NCI-H345 treated with DMSO at 0.1 percent for 48 hours (cell line): ENCODE results near the gene TBC1D24.
"Not testable (repeated sequence)": the region's sequence is repeated elsewhere in the genome, so short reads cannot be mapped to it uniquely, and the experiment has no call there.

Experiments used
- DNase-seq: peaks from one replicate; lab custom pipeline; 2025; ENCODE audit not compliant: unreplicated experiment; lab: John Stamatoyannopoulos, UW

TBC1D24 gene

DNA sequence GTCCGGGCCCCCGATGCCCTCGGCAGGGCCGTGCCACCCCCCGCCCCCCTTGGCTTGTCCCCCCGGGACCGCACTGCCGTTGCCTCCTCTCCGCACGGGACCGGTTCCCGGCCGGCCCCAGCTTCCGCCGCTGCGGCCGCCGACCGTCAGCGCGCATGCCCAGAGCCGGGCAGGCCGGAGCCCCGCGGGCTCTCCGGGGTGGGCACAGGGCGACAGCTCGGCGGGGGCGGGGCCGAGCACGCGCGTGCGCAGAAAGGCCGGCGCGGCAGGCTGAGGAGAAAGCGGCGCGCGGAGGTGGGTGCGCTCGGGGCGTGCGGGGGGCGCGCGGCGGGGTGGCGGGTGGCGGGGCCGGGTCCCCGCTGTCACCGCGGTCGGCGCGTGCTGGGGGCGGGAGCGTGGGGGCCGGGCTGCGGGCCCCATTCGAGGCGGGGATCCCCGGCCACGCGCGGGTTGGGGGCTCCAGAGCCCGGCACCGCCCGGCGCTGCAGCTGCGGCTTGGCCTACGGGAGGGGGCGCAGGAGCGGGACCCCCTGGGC lies at the start of gene TBC1D24:
Gene TBC1D24 (plus strand): TSS at position 251 of the 536 bp plus-strand sequence. CDS start 21,022 bp downstream, outside the sequence.
- DNase-seq = peak; percentile 58

DNA sequence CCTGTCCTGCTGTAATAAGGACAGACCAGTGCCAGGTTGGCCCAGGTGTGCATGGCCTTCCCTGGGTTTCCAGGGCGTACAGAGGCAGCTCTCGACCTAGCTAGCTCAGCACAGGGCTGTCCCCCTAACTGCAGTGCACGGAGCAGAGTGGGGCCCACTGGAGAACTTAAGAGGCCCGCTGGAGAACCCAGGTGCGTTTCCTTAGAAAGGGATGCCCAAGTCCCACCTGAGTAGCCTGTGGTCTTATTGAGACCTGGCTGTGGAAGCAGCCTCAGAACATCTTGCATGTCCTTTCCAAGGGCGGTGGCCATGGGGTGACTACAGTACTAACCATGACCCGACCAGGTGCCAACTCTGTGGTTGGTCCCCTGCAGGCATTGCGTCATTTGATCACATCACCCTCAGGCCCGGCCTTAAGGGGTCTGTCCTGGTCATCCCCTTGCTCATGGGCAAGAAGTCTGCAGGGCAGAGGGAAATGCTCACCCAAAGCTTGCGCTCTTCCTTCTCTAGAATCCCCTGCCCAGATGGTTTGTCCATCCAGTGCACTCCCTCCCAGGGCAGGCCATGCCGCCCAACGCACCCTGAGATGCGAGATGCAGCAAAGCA lies 49.0 kb upstream of the TBC1D24 start:
- no peak for DNase-seq

DNA sequence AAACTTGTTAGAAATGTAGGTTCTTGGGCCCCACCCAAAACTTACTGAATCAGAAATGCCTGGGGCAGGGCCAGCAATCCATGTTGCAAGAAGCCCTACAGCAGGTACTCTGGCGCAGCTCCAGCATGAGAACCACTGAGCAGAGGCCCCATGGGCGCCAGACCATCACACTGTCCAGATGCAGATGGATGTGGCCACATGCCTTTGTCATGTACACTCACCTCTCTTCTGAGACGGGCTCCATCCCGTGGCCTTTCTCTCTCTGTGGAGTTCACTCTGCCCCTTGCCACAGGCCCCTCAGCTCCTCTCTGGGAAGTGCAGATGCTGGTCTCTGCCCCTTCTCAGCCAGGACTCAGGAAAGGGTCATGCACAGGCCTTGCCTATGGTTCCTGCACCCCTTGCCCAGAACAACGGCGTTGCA lies 48.0 kb upstream of the TBC1D24 start:
- no peak for DNase-seq

DNA sequence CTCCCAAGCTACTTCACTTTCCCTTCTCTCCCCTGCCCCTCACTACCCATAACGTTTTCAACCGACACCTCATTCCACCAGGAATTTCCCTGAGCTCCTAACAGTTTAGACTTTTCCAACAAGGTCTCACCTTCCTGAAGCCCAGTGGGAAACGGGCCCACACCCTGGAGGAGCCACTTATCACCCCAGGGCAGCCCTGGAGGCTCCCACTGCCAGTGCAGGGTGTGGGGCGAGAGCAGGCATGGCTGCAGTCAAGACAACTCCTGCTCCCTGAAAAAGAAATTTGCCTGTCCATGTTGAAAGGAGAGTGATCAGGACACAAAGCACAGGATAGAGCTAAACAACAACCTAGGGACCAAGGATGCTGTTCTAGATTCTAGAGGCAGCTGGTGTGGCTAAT lies 47.4 kb upstream of the TBC1D24 start:
- no peak for DNase-seq

DNA sequence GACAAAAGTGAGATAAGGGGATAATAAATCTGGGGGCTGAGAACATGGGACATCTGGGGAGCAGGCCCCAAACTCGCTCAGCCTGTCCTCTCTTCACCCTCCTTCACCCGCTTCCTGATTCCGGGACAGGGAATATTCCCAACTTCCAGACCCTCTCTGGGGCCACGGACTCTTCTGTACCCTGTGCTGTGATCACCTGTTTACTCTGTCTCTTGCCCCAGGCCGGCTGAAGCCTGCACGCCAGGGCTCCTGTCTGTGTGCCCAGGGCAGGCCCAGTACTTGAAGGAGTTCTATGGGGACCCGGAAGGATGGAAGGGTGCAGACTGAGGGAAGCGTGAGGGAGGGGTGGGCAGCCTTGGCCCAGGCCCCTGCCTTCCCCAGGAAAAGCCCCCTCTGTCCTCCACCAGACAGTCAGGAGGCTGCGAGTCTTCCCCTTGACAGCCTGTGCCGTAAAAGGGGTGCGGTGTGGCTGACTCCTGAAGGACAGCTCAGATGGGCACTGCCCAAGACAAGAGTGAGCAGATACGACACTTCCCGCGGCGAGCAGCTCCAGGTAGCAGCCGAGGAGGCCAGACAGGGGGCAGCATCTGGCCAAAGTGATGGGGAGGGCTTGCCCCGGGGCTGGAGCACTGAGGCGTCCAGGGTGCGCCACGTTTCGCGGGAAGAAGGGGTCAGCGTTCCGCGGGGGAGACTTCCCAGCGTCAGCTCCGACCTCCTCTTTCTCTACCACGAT lies 46.7 kb upstream of the TBC1D24 start:
- DNase-seq = no peak

DNA sequence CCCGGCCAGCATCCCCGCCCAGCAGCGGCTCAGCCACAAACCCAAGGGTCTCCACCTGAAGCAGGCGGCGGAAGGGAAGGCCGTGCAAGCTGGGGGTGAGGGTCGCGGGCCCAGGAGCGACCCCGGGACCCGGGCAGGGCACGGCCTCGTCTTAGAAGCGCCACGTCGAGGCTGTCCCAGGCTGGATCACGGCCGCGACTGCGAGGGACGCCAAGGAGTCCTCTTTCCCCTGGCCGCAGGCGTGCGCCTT lies 46.2 kb upstream of the TBC1D24 start:
- no peak for DNase-seq

DNA sequence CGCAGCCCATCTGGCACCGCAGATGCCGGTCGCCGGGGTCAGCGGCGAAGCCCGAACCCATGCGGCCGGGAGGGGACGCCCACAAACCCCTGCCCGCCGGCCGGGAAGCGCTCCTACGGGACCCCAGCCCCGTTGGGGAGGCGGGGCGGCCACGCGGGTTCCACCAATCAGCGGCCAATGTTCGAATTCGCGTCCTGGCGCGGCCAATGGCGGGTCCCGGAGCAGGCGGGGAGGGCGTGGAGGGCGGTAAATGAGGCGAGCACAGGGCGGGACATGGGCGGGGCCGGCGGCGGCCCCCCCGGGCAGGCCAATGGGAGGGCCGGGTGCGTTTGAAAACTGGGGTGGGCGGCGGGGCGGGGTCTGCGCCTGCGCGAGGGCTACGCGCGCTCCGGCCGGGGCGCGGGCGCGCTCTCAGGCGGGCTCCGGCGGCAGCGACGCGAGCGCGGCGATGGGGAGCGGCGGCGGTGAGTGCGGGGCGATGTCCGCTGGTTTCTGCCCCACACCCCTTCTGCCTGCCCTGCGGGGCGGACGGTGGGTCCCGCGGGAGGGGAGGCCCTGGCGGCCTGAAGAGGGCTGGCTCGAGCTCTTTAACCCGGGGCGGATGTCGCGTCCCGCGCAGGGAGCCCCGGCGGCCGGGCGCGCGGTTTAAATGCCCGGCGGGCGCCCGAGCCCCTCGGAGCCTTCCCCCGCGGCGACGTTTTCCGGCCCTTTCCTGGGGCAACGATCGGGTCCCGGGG lies 45.7 kb upstream of the TBC1D24 start, which contains the start of gene CCNF:
Gene CCNF (plus strand): TSS at position 414 of the 737 bp plus-strand sequence. CDS start 35 bp downstream, at position 449.
- DNase-seq = peak; percentile 91

DNA sequence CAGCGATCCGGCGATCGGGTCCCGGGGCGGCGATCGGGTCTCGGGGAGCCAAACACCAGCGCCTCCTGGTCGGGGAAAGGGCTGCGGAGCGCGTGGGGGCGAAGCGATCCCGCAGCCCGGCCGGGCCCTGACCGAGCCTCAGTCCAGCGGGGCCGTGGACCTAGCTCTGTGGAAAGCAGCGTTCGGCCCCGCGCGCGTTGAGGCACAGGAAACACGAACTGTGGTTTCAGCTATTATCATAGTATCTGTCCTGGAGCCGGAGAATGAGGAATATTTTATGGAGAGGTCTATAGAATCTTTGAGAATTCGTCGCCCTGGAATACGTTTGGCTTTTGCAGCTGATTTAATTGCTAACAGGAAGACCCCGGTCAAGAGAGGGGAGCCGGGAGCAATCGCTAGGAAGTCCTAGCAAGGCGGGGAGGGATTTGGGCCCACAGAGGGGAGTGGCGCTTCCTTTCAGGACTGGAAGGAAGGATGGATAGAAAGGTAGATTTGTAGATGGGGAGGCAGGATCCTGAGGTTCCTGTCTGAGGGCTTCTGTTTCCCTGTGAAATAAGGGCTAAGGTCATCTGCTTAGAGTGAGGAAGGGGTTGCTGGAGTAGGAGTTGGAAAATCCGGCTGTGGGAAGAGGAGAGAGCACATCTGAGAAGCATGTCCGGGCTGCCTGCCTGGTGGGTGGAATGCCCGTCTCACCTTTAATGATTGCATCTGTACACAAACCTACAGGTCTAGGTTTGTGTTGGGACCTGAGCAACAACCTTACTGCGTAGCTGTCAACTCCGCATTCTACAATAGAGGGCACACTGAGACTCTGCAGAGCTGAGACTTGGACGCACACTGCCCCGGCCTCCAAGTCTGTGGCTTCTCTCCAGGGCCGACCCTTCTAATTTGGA lies 44.9 kb upstream of the TBC1D24 start:
- no peak for DNase-seq

DNA sequence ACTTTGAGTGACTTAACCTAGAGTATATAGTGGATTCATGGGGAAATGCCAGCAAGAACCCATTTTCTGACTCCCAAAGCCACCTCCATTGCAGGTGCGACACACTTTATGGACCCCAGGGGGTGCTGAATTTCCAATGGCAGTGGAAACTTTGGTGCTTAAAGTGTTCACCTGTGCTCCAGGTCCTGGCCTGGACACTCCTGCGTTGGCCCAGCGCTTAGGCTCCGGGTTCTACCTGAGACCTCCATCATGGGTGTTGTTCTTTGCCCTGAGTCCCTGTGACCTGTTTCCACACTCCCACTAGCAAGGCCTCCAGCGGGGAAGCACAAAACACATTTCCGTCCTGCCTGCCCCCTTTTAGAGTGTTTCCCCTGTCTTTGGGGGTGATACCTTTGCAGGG lies 42.6 kb upstream of the TBC1D24 start:
- no peak for DNase-seq

DNA sequence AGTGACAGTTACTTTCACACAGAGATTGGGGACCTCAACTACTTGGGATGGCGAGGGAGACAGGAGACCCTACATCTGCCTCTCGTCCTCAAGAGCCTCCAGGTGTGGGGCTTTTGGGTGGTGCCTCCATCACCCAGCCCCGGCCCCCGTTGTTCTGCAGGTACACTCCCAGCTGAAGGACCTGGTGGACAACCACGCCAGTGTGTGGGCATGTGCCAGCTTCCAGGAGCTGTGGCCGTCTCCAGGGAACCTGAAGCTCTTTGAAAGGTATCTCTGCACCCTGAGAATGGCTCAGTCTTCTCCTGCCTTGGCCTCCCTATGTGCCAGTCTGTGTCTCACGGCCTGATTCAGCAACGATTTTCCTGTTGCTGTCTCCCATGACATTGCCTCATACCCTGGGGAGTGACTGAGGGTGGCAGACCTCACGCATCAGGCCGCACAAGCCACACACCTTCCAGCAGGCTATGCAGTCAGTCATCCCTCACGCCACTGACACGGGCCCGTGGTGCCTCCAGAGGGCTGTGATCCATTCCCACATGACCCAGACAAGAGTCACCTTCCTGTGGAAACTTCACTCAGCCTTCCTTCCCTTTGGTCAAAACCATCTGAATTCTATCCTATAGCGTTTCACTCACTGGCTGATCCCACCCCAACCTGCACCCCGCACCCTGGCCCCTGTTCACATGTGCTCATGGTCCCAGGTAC lies 42.0 kb upstream of the TBC1D24 start:
- no peak for DNase-seq

DNA sequence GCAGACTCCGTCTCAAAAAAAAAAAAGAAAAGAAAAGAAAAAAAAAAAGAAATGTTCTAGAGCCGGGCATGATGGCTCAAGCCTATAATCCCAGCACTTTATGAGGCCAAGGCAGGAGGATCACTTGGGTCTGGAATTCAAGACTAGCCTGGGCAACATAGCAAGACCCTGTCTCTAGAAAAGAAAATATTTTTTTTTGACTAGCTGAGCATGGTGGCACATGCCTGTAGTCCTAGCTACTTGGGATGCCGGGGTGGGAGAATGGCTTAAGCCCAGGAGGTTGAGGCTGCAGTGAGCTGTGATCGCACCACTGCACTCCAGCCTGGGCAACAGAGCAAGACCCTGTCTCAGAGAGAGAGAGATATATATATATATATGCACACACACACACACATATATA lies 39.7 kb upstream of the TBC1D24 start:
- not testable (repeated sequence) for DNase-seq

DNA sequence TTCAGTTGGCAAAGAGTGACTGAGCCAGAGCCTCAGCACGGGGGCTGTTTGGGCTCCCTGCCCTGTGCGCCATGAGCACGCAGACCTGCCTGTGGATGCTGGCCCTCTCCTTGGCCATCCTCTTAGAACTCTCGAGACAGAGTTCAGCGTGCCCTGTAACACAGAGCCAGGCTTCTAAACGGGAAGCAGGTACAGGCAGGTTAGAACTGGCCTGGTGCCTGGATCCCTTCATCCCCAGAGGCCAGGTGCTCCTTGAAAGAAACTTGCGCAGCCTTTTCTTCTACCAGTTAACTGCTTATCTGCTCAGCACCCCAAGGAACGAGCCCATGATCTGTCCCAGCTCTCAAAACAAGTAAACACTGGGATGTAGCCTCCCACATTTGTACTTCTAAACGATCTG lies 38.8 kb upstream of the TBC1D24 start:
- DNase-seq = no peak

DNA sequence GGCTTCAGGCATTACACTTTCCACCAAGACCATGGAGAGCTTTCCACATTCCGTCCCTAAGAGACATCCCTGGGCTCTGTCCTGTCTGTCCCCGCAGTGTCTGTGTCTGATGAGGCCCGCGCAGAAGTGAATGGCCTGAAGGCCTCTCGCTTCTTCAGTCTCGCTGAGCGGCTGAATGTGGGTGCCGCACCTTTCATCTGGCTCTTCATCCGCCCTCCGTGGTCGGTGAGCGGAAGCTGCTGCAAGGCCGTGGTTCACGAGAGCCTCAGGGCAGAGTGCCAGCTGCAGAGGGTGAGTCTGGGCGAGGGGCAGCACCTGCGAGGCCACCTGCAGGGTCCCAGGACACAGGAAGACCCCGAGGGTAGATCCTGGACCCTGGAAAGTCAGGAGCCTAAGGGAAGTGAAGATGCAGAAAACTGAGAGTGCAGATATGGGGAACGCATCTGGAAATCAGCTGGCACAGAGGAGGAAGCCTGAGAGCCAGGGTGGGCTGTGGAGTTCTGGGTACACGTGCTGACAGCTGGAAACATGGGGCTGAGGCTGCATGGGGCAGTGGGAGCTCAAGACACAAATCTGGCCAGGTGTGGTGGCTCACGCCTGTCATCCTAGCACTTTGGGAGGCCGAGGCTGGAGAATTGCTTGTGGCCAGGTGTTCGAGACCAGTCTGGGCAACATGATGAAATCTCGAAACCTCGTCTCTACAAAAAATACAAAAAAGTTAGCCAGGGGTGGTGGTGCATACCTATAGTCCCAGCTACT lies 37.7 kb upstream of the TBC1D24 start:
- no peak for DNase-seq

DNA sequence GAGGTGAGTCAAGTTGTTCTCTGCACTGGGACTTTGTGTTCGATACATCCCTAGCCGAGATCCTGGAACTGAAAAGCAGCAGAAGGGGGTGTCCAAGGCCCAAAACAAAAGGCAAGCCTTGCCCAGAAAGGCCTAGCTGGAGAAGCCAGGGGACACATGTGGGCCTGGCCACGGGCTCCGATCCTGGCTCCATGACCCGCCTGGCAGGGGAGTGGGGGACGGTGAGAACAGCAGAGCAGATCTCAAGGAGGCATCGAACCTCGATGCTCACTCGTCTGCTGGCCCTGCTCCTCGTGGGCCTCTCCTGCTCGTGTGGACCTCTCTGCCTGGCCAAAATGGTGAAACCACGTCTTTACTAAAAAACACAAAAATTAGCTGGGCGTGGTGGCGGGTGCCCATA lies 36.8 kb upstream of the TBC1D24 start:
- DNase-seq = no peak

DNA sequence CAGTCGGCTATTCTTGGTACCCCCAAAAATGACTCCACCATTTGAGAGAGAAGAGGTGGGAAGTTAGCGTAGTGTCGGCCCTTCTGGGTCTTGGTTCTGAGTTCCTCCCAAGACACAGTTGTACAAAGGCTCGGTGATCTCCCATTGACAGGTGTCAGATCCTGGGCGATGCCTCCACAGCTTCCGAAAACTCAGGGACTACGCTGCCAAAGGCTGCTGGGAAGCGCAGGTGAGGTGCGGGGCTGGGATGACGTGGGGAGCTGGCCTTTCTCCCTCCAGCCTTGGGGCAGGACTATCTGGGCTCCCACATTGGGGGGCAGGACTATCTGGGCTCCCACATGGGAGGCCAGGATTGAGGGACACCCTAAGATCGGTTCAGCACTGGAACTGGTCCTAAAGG lies 35.3 kb upstream of the TBC1D24 start:
- DNase-seq = no peak

DNA sequence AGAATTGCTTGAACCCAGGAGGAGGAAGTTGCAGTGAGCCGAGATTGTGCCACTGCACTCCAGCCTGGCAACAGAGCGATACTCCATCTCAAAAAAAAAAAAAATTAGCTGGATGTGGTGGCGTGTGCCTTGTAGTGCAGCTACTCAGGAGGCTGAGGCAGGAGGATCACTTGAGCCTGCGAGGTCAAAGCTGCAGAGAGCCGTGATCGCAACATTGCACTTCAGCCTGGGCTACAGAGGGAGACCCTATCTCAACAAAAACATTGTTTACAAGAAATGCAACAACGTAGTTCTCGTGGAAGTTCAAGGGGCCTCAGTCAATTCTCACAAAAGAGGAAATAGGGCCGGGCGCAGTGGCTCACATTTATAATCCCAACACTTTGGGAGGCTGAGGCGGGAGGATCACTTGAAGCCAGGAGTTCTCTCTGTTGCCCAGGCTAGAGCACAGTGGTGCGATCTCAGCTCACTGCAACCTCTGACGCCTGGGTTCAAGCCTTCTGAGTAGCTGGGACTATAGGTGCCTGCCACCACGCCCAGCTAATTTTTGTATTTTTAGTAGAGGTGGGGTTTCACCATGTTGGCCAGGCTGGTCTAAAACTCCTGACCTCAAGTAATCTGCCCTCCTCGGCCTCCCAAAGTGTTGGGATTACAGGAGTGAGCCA lies 33.7 kb upstream of the TBC1D24 start:
- not testable (repeated sequence) for DNase-seq

DNA sequence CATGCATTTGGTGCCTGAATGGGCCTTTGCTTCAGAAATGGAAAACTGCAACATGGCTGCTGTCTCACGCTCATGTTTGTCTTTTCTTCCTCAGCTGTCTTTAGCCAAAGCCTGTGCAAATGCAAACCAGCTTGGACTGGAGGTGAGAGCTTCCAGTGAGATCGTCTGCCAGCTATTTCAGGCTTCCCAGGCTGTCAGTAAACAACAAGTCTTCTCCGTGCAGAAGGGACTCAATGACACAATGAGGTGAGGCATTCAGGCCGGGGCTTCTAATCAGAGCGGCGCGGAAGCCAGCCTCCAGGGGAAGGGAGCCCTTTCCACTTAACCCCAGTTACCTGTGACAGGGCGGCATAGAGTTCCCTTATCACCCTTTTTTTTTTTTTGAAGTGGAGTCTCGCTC lies 31.4 kb upstream of the TBC1D24 start:
- no peak for DNase-seq

DNA sequence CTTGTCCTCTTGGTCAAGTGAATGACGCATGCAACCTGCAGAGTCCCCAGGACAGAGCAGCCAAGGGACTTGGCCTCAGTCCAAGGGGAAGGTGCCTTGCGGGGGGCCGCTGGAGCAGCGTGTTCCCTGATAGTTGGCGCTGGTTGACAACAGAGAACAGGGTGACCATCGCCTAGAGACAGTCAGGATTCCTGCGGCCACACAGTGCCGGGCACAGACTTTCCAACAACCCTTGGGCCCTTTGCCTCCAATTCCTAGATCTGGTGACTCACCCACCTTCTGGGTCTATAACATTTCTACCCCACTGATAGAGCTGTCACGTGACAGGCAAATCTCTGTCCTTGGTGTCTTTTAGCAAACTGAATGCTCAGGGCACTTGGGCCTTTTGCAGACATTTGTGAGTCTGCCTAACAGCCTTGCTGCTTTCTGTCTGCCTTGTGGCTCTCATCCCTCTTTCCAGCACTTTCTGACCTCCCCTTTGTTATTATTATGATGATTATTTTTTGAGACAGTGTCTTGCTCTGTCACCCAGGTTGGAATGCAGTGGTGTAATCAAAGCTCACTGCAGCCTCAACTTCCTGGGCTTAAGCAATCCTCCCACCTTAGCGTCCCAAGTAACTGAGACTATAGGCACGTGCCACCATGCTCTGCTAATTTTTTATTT lies 26.9 kb upstream of the TBC1D24 start:
- no peak for DNase-seq

DNA sequence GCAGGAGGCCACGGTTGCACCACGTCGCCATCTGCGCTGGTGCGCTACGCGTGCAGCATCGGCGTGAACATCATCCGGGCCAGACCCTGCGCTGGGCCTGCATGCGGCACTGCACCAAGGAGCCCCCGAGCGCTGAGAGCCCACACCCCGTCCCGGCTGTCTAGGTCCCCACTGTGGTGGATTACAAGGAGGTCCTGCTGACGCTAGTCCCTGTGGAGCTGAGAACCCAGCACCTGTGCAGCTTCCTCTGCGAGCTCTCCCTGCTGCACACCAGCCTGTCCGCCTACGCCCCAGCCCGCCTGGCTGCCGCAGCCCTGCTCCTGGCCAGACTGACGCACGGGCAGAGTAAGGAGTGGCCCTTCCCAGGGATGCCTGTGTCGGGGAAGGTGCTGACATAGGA lies 25.8 kb upstream of the TBC1D24 start:
- no peak for DNase-seq
